Calu3 (cell line): ENCODE results near the gene WWOX. TPM values are rescaled to one million over a fixed set of nuclear protein-coding genes. Genes with fewer than 3 reads are reported as not detected.

Experiments used
- BruUV-seq: library from RNA; stranded (reverse); fragments of 400-500 nt; replicated peaks from 2 replicates; lab custom pipeline; 2021; lab: Mats Ljungman, UMichigan
- CTCF ChIA-PET: fragments of 300-600 bp; sonication (Branson Sonifier 250); formaldehyde crosslinking; loops from one replicate; lab custom pipeline; 2022; ENCODE audit warnings: antibody characterized with exemption; lab: Charles Lee
- DNase-seq: peaks from one replicate; pipeline ENCODE4 v3.0.0; 2022
- H3K27ac Mint-ChIP-seq: one replicate; pipeline ENCODE4 v1.8.0; 2022; ENCODE audit warnings: mixed read lengths; ENCODE audit not compliant: unreplicated experiment
- H3K27me3 Mint-ChIP-seq: one replicate; pipeline ENCODE4 v1.8.0; 2022; ENCODE audit warnings: mixed read lengths; ENCODE audit not compliant: unreplicated experiment
- H3K36me3 Mint-ChIP-seq: one replicate; pipeline ENCODE4 v1.8.0; 2022; ENCODE audit warnings: mild to moderate bottlenecking, moderate library complexity, mixed read lengths; ENCODE audit not compliant: insufficient read depth, unreplicated experiment
- H3K4me1 Mint-ChIP-seq: one replicate; pipeline ENCODE4 v1.8.0; 2022; ENCODE audit warnings: mild to moderate bottlenecking, low read depth, mixed read lengths; ENCODE audit not compliant: unreplicated experiment
- H3K4me3 Mint-ChIP-seq: one replicate; pipeline ENCODE4 v1.8.0; 2022; ENCODE audit warnings: mild to moderate bottlenecking, low read depth, moderate library complexity, mixed read lengths; ENCODE audit not compliant: unreplicated experiment
- H3K9me3 Mint-ChIP-seq: one replicate; pipeline ENCODE4 v1.8.0; 2022; ENCODE audit warnings: low read depth, mixed read lengths; ENCODE audit not compliant: unreplicated experiment
- CTCF ChIP-seq: fragments of 200-600 bp; IDR thresholded peaks from one replicate; pipeline ENCODE4 v1.8.0; 2022; ENCODE audit warnings: antibody characterized with exemption; ENCODE audit not compliant: unreplicated experiment
- intact Hi-C: fragments of 100-400 bp; cut with micrococcal nuclease; formaldehyde crosslinking; loops from one replicate; pipeline ENCODE4 v1.10.0; 2022; ENCODE audit not compliant: unreplicated experiment
- total RNA-seq: library from RNA; stranded (reverse); gene quantifications from 2 replicates; pipeline ENCODE4 v1.2.3, GENCODE V29; 2022

WWOX gene
- total RNA-seq, 1 experiment from 2014 or later, result 33.5 TPM

GRCh38 chr16:78659216-78659615, 559.8 kb downstream of the WWOX start:
- H3K4me1 Mint-ChIP-seq, result no peaks in the 10 kb centered on the region
- no TSS peak for BruUV-seq
- H3K9me3 Mint-ChIP-seq, result peaks cover 13% of the 10 kb centered on the region
- no peak for TF ChIP-seq CTCF
- CTCF ChIA-PET, result no interaction called here
- H3K4me3 Mint-ChIP-seq, result no peak overlapping the region
- DNase-seq, result no peak
- H3K27ac Mint-ChIP-seq, result no peak overlapping the region
- intact Hi-C loops, result loop anchor here (10.0 kb wide), 1 partner anchor 326 kb away; no protein-coding TSS in a partner anchor
- no peaks in the 10 kb centered on the region for H3K36me3 Mint-ChIP-seq
- no peaks in the 10 kb centered on the region for H3K27me3 Mint-ChIP-seq

GRCh38 chr16:78659668-78660217, 560.3 kb downstream of the WWOX start:
- TF ChIP-seq CTCF, result no peak
- H3K4me3 Mint-ChIP-seq, result no peak overlapping the region
- BruUV-seq, result no TSS peak
- H3K27me3 Mint-ChIP-seq, result no peaks in the 10 kb centered on the region
- no peak for DNase-seq
- H3K36me3 Mint-ChIP-seq, result no peaks in the 10 kb centered on the region
- H3K27ac Mint-ChIP-seq, result no peak overlapping the region
- CTCF ChIA-PET, result no interaction called here
- peaks cover 13% of the 10 kb centered on the region for H3K9me3 Mint-ChIP-seq
- intact Hi-C loops, result loop anchor here (10.0 kb wide), 1 partner anchor 325 kb away; no protein-coding TSS in a partner anchor
- no peaks in the 10 kb centered on the region for H3K4me1 Mint-ChIP-seq

DNA sequence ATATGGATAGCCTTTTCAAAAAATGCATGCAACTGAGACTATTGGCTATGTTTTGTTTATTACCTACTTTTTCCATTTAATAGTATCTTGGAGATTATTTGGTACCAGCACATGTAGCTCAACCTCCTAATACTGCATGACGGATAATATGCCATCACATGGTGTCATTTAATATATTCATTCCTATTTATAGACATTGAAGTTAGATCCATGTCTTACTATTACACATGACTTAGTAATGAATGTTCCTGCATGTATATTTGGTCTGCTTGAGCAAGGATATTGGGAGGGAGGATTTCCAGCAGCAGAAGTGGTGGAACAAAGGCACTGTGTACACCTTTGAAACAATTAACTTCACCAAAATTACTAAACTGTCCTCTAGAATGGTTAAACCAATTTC, 561.3 kb downstream of the WWOX start:
- BruUV-seq, result no TSS peak
- Mint-ChIP-seq H3K4me1 (no peaks in the 10 kb centered on the region), H3K27ac (no peak overlapping the region), H3K9me3 (peaks cover 13% of the 10 kb centered on the region), H3K27me3 (no peaks in the 10 kb centered on the region), H3K4me3 (no peak overlapping the region), H3K36me3 (no peaks in the 10 kb centered on the region)
- DNase-seq, result no peak
- TF ChIP-seq CTCF, result no peak
- CTCF ChIA-PET, result no interaction called here
- intact Hi-C loops, result no loop called here

- no peak for DNase-seq
- CTCF ChIA-PET, result no interaction called here
- H3K9me3 Mint-ChIP-seq, result peaks cover 19% of the 10 kb centered on the region
- intact Hi-C loops, result no loop called here
- H3K27me3 Mint-ChIP-seq, result no peaks in the 10 kb centered on the region
- H3K4me1 Mint-ChIP-seq, result no peaks in the 10 kb centered on the region
- no peaks in the 10 kb centered on the region for H3K36me3 Mint-ChIP-seq
- no TSS peak for BruUV-seq
- no peak overlapping the region for H3K4me3 Mint-ChIP-seq
- TF ChIP-seq CTCF, result no peak
- no peak overlapping the region for H3K27ac Mint-ChIP-seq
Observed at GRCh38 chr16:78663690-78664089, 564.2 kb downstream of the WWOX start.
